Measurements from ENCODE around the gene NEK6.

GRCh38 chr9:124311283-124311682 is 53.5 kb downstream of the NEK6 start:
- TF ChIP-seq CTCF (conservative IDR thresholded peaks at IDR 0.05) (no peak), ZFX (IDR thresholded peaks at IDR 0.05) (no peak)

Data from C4-2B (cell line).